ENCODE data around the gene ITIH5.

The ITIH5 gene

DNA sequence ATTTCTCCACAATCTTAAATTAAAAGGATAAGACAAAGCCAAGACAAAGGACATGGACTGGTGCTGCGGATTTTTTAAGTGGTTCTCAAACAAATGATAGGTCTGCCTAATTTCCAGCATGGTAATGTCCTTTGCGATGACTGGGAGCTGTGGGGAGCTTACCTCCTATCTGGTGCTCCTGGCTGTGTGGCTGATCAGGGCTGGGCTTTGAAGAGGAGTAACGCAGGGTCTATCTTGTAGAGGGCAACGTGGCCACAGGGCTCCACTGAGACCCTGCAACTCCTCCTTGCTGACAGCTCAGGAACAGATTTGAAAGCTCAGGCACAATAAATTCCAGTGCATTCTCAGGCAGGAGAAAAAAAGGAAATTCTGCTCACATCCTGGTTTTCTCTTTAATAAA lies 152.8 kb downstream of the ITIH5 start:
- CTCF ChIA-PET: no interaction called here
- Histone ChIP-seq H3K27ac (ENCODE audit: insufficient read depth in 1 of 2, low read depth in 1 of 2, low read length in 2 of 2, poor library complexity in 1 of 2, severe bottlenecking in 2 of 2) (no peak overlapping the region), H3K36me3 (ENCODE audit: control insufficient read depth in 4 of 4, insufficient read depth in 4 of 4, low read length in 3 of 4) (no peaks in the 10 kb centered on the region), H3K4me3 (ENCODE audit: control insufficient read depth in 1 of 7, extremely low read depth in 1 of 7, insufficient read depth in 4 of 7, low read depth in 2 of 7, low read length in 6 of 7) (no peak overlapping the region), H3K4me1 (ENCODE audit: control extremely low read depth in 1 of 4, control insufficient read depth in 4 of 4, insufficient read depth in 4 of 4, low read length in 3 of 4) (no peaks in the 10 kb centered on the region), H3K27me3 (replicated peaks in 2 of 5; ENCODE audit: control insufficient read depth in 4 of 5, insufficient read depth in 5 of 5, low read length in 4 of 5) (peaks cover 0 to 3% (median 0%) of the 10 kb centered on the region in 5 experiments), H3K9me3 (ENCODE audit: control extremely low read depth in 1 of 5, control insufficient read depth in 4 of 5, insufficient read depth in 2 of 5, low read depth in 1 of 5, low read length in 4 of 5) (peaks cover 0 to 11% (median 5%) of the 10 kb centered on the region in 5 experiments)
- 95% methylated on average over 4 of the region's 4 CpGs for WGBS (ENCODE audit: insufficient coverage)
- DNase-seq: no peak
- POLR2A ChIA-PET: no interaction called here

DNA sequence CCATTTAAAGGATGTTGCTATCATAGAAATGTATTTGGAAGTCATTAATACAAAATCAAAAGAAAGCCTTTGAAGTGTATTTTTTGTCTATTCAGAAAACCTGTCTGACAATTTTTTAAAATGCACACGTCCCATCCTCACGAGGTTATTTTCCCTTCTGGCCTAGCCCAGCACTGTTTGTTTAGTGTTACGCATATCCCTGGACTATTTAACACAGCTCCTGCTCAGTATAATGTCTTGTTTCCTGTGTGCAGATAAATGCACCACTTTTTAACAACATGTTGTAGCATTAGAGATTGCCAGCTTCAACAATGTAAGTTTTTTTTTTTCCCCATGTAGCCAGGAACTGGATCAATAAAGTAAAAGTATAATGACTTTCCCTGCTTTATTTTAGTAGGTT lies 153.3 kb downstream of the ITIH5 start:
- Histone ChIP-seq H3K27me3 (replicated peaks in 2 of 5; ENCODE audit: control insufficient read depth in 4 of 5, insufficient read depth in 5 of 5, low read length in 4 of 5) (peaks cover 0 to 3% (median 0%) of the 10 kb centered on the region in 5 experiments), H3K4me3 (ENCODE audit: control insufficient read depth in 1 of 7, extremely low read depth in 1 of 7, insufficient read depth in 4 of 7, low read depth in 2 of 7, low read length in 6 of 7) (no peak overlapping the region), H3K36me3 (ENCODE audit: control insufficient read depth in 4 of 4, insufficient read depth in 4 of 4, low read length in 3 of 4) (no peaks in the 10 kb centered on the region), H3K9me3 (ENCODE audit: control extremely low read depth in 1 of 5, control insufficient read depth in 4 of 5, insufficient read depth in 2 of 5, low read depth in 1 of 5, low read length in 4 of 5) (peaks cover 0 to 11% (median 5%) of the 10 kb centered on the region in 5 experiments), H3K27ac (ENCODE audit: insufficient read depth in 1 of 2, low read depth in 1 of 2, low read length in 2 of 2, poor library complexity in 1 of 2, severe bottlenecking in 2 of 2) (no peak overlapping the region), H3K4me1 (ENCODE audit: control extremely low read depth in 1 of 4, control insufficient read depth in 4 of 4, insufficient read depth in 4 of 4, low read length in 3 of 4) (peaks cover 0 to 1% (median under 1%) of the 10 kb centered on the region in 4 experiments)
- POLR2A ChIA-PET: no interaction called here
- 100% methylated on average over 3 of the region's 3 CpGs for WGBS (ENCODE audit: insufficient coverage)
- CTCF ChIA-PET: no interaction called here
- DNase-seq: no peak

DNA sequence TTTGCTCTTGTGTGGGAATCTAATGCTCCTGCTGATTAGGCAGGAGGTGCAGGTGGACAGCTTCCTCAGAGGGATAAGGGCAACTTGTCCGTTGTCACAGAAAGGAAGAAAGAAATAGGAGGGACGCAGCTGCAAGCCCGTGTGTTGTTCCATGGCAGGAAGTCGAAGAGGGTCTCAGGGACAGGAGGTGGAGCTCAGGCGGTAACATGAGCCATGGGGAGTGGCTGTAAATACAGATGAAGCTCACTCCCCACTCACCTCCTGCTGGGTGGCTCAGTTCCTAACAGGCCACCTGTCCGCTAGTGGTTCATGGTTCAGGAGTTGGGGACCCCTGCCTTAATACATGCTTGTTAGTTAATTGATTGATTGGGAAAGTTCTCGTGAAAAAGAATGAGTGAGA lies 154.3 kb downstream of the ITIH5 start:
- Histone ChIP-seq H3K4me3 (ENCODE audit: control insufficient read depth in 1 of 7, extremely low read depth in 1 of 7, insufficient read depth in 4 of 7, low read depth in 2 of 7, low read length in 6 of 7) (no peak overlapping the region), H3K27me3 (replicated peaks in 2 of 5; ENCODE audit: control insufficient read depth in 4 of 5, insufficient read depth in 5 of 5, low read length in 4 of 5) (peaks cover 0 to 3% (median 0%) of the 10 kb centered on the region in 5 experiments), H3K36me3 (ENCODE audit: control insufficient read depth in 4 of 4, insufficient read depth in 4 of 4, low read length in 3 of 4) (no peaks in the 10 kb centered on the region), H3K27ac (ENCODE audit: insufficient read depth in 1 of 2, low read depth in 1 of 2, low read length in 2 of 2, poor library complexity in 1 of 2, severe bottlenecking in 2 of 2) (no peak overlapping the region), H3K4me1 (ENCODE audit: control extremely low read depth in 1 of 4, control insufficient read depth in 4 of 4, insufficient read depth in 4 of 4, low read length in 3 of 4) (peaks cover 0 to 9% (median 6%) of the 10 kb centered on the region in 4 experiments), H3K9me3 (ENCODE audit: control extremely low read depth in 1 of 5, control insufficient read depth in 4 of 5, insufficient read depth in 2 of 5, low read depth in 1 of 5, low read length in 4 of 5) (peaks cover 0 to 11% (median 5%) of the 10 kb centered on the region in 5 experiments)
- POLR2A ChIA-PET: no interaction called here
- DNase-seq: no peak
- CTCF ChIA-PET: interaction anchor here (0.8 kb wide), 1 partner anchor 8 kb away, joined by 3 read pairs; no protein-coding TSS in a partner anchor
- 80% methylated on average over 4 of the region's 7 CpGs for WGBS (ENCODE audit: insufficient coverage)

- H3K4me1 ChIP-seq (ENCODE audit: control extremely low read depth in 1 of 4, control insufficient read depth in 4 of 4, insufficient read depth in 4 of 4, low read length in 3 of 4): peaks cover 0 to 9% (median 6%) of the 10 kb centered on the region in 4 experiments
- H3K27me3 ChIP-seq (replicated peaks in 2 of 5; ENCODE audit: control insufficient read depth in 4 of 5, insufficient read depth in 5 of 5, low read length in 4 of 5): peaks cover 0 to 3% (median 0%) of the 10 kb centered on the region in 5 experiments
- ChIA-PET POLR2A (no interaction called here), CTCF (no interaction called here)
- 92% methylated on average over 5 of the region's 6 CpGs for WGBS (ENCODE audit: insufficient coverage)
- no peak overlapping the region for H3K4me3 ChIP-seq (ENCODE audit: control insufficient read depth in 1 of 7, extremely low read depth in 1 of 7, insufficient read depth in 4 of 7, low read depth in 2 of 7, low read length in 6 of 7)
- H3K27ac ChIP-seq (ENCODE audit: insufficient read depth in 1 of 2, low read depth in 1 of 2, low read length in 2 of 2, poor library complexity in 1 of 2, severe bottlenecking in 2 of 2): no peak overlapping the region
- DNase-seq: no peak
- peaks cover 0 to 11% (median 5%) of the 10 kb centered on the region in 5 experiments for H3K9me3 ChIP-seq (ENCODE audit: control extremely low read depth in 1 of 5, control insufficient read depth in 4 of 5, insufficient read depth in 2 of 5, low read depth in 1 of 5, low read length in 4 of 5)
- no peaks in the 10 kb centered on the region for H3K36me3 ChIP-seq (ENCODE audit: control insufficient read depth in 4 of 4, insufficient read depth in 4 of 4, low read length in 3 of 4)
These were observed 155.2 kb downstream of the ITIH5 start for GRCh38 chr10:7511612-7512011.
